SU-DHL-6 (cell line): ENCODE measurements around the gene ZNF273.

Source experiments
- EZH2phosphoT487 ChIP-seq: fragments of 200-600 bp; sonication (generic), shearing (Covaris generic); conservative IDR thresholded peaks from 2 replicates; pipeline ENCODE4 v1.6.1; 2018; ENCODE audit warnings: mild to moderate bottlenecking, antibody characterized with exemption, low read length, moderate library complexity, mixed read lengths
- TF ChIP-seq, protein P1 (sequence below): fragments of 200-600 bp; sonication (generic); IDR thresholded peaks from one replicate; pipeline ENCODE4 v1.5.1; 2017; ENCODE audit warnings: antibody characterized with exemption, mild to moderate bottlenecking, low read length, moderate library complexity; ENCODE audit not compliant: insufficient read depth, poor library complexity, severe bottlenecking

DNA sequence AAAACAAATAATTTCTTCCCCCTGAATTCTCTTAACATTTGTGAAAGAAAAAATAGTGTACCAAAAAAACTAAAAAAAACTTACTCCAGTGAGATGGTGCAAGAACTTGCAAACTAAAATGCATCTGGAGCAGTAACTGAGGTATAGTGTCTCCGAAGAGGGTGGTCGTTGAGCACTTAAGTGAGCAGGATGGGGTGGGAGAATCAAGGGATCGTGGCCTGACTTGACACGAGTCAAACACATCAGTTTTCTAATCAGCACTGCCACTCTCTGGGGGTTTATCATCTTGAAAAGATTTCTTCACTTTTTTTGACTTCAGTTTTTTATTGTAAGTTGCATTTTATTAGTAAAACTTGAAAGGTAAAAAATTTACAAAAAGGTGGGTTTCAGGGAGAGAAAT lies 2.5 kb downstream of the ZNF273 start:
- TF ChIP-seq, protein P1, sequence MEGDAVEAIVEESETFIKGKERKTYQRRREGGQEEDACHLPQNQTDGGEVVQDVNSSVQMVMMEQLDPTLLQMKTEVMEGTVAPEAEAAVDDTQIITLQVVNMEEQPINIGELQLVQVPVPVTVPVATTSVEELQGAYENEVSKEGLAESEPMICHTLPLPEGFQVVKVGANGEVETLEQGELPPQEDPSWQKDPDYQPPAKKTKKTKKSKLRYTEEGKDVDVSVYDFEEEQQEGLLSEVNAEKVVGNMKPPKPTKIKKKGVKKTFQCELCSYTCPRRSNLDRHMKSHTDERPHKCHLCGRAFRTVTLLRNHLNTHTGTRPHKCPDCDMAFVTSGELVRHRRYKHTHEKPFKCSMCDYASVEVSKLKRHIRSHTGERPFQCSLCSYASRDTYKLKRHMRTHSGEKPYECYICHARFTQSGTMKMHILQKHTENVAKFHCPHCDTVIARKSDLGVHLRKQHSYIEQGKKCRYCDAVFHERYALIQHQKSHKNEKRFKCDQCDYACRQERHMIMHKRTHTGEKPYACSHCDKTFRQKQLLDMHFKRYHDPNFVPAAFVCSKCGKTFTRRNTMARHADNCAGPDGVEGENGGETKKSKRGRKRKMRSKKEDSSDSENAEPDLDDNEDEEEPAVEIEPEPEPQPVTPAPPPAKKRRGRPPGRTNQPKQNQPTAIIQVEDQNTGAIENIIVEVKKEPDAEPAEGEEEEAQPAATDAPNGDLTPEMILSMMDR: no peak
- TF ChIP-seq EZH2phosphoT487: no peak
